NCI-H82 treated with DMSO at 0.1 percent for 48 hours (cell line): Measurements from ENCODE around the gene SERP2.
"Not testable (repeated sequence)": the region's sequence is repeated elsewhere in the genome, so short reads cannot be mapped to it uniquely, and the experiment has no call there.

Source experiments
- DNase-seq: peaks from one replicate; lab custom pipeline; 2025; ENCODE audit not compliant: unreplicated experiment; lab: John Stamatoyannopoulos, UW

SERP2 gene

DNA sequence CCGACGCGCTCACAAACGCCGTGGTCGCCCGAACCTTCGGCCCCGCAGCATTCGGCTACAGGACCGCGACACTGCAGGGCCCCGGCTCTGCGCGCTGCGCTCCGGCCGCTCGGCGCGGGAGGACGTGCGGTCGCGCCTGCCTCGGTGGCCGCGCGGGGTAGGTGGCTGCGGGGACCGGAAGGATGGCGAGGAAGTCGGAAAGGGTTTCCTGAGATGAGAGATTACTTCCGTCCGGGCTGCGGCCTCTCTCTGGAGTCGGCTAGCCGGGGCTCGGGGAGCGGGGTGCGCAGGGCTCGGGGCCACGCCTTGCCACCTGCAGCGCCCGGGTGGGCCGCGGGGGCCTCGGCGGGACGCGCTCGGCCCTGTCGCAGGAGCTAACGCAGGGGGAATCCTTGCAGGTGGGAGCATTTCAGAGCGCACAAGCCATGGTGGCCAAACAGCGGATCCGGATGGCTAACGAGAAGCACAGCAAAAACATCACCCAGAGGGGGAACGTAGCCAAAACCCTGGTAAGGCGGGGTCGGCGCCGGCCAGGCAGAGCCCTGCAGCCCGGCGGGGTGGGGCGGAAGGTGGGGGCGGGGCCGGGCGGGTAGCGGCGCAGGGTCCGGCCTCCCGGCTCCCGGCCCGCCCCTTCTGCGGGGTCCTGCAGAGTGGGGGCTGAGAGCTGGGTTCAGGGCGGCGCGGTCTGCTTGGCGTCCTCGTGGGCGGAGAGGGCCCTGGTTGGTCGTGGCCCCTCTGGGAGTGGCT, at the start of gene SERP2:
SERP2 (plus strand) TSS at position 224 of the 747 bp plus-strand sequence; CDS start at position 426, 202 bp downstream.
- DNase-seq, result no peak

DNA sequence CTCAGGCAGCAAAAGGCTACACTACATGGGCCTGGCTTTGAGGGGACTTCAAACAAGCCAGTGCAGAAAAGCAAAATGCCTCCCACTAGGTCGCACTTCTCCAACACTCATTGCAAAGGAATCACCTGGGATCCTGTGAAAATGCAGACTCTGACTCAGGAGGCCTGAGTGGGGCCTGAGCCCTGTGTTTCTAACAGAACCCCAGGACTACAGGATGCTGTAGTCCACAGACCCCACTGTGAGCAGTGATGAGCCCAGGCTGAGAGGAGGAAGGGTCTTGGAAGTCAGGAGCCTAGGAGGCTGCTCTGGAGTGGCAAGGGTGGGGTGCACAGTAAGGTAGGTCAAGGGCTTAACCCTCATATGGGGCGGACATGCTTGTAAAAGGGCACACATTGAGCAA, 46.7 kb upstream of the SERP2 start:
- no peak for DNase-seq

- not testable (repeated sequence) for DNase-seq
Observed at GRCh38 chr13:44329041-44329440, 44.6 kb upstream of the SERP2 start.

DNA sequence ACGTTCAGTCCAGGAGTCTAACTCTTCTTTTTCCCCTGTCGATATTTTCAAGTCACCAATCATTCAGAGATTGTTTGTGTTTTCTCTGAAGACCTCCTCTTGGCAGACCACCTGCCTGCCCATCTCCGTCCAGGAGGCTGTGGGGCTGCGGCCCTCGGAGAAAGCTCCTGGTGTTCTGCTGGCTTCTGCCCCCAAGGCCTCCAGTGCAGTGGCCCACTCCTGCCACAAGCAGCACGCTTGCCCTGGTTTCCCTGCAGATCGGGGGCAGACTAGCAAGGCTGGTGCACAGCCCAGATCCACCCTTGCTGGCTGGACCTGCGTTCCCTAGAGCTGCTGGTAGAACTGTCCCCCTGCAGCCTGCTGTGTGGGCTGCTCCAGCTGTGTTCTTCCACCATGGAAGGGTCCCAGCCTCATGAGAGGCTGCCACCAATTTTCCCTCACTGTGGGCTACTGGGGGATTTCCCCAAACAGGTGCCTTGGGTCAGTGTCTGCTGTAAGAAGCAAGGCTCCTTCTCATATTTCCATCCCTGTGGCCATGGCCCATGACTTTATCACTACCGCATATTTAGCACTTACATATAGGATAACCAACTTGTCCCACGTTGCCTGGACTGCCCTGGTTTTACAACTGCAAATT, 43.6 kb upstream of the SERP2 start:
- no peak for DNase-seq

- DNase-seq, result no peak
Observed at GRCh38 chr13:44331446-44331845, 42.2 kb upstream of the SERP2 start.

GRCh38 chr13:44331912-44332851, 41.4 kb upstream of the SERP2 start:
- DNase-seq, result peak; percentile 97

- no peak for DNase-seq
Observed at GRCh38 chr13:44333950-44334655, 39.5 kb upstream of the SERP2 start.

DNA sequence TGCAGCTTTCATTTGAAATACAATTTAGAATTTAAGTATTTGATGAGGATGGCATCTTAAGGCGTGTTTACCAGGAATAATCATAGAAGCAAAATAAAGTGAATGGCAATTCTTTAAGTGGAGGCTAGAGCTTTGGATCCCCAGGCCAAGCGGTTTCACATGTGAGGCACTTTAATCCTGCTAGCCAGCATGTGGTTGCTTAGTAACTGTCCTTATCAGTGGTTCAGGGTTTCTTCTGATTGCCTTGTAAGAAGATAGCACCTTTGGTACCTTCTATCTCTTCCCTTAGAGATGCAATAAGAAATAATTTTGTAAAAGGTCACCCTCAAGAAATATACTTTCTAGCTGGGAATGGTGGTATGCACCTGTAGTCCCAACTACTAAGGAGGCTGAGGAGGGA, 38.9 kb upstream of the SERP2 start:
- DNase-seq, result peak; percentile 31

GRCh38 chr13:44336934-44337333, 36.7 kb upstream of the SERP2 start:
- DNase-seq, result no peak

DNA sequence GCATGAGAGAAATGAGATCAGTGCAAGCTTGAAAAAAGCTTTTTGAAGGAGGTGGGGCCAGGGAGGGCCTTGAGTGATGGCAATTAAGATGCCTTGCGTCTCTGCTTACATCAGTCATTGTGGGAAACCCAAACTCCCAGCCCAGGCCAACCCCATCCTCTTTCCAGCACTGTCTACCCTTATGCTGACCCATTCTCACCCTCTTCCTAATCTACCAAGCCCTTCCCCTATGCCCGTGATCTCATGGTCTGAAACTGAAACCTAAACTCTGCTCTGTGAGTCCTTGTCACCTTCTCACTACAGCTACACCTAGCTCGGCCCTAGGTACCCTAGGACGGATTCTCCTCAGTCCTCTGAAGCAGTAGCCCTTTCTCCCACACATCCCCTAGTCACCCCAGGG, 36.0 kb upstream of the SERP2 start:
- DNase-seq, result no peak

DNA sequence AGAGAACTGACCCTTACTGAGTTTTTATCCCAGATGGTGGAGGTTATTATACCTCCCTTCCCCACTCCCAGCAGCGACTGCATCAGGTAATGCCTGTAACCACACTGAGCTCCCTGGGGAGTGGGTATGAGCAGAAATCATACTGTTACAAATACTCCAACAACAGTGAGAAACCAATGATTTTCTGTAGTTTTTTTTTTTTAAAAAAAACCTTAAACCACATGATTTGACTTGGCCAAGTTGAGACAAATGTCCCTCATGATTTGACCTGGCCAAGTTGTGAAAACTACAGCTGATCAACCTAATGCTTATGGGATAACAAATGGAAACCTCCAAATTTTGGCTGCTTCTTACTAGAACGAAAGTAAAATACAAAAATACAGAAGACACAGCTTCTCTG, 33.1 kb upstream of the SERP2 start:
- no peak for DNase-seq

GRCh38 chr13:44342741-44343140, 30.9 kb upstream of the SERP2 start:
- no peak for DNase-seq

GRCh38 chr13:44346534-44346933, 27.1 kb upstream of the SERP2 start:
- DNase-seq, result no peak

- no peak for DNase-seq
Observed at GRCh38 chr13:44347301-44347700, 26.3 kb upstream of the SERP2 start.

GRCh38 chr13:44347949-44348348, 25.7 kb upstream of the SERP2 start:
- DNase-seq, result no peak

DNA sequence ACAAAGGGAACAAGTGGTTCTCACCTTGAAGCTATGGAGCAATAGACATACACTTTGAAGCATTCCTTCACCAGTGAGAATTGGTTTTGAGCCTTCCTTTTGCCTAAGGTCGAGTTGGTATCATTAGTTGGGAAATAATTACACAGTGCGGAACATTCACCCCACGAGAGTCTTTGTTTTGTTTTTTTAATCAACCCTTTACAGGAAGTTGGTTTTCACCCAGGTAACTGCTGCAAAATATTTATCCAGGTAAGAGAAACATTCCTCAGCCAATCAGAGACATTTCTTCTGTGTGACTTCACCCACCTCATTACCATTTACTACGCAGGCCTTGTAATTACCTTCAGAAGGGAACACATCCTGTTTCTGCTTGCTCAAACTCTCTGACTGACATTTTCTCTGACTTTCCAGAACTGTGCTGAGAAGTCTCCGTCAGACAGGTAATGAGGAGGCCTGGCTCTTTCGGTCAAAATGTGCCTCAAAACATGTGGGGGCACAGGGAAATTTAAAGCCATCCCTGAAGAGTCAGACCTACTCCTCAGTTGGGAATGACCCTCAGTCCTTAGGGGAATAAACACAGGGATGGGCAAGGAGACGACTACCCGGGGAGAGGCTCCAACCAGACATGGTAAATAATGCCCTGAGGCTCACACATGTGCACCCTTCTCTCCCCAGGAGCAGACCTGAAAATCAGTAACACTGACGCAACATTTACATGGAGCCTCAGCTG, 22.7 kb upstream of the SERP2 start:
- no peak for DNase-seq

DNA sequence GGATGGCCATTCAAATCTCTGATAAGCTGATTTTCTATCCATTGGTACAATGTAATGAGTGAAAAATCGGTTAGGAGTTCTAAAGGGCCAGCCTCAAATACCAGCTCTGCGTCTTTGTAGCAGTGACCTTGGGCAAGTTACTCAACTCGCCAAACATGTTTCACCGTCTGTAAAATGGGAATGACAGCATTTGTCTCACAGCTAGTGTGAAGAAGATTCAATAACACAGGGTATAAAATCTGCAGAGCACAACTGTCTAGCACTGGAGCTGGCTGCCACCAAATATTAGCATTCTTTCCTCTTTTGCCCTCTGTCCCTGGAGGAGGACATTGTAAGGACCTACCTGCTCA, 22.1 kb upstream of the SERP2 start:
- DNase-seq, result no peak

- DNase-seq, result no peak
Observed at GRCh38 chr13:44352202-44352601, 21.4 kb upstream of the SERP2 start.

DNA sequence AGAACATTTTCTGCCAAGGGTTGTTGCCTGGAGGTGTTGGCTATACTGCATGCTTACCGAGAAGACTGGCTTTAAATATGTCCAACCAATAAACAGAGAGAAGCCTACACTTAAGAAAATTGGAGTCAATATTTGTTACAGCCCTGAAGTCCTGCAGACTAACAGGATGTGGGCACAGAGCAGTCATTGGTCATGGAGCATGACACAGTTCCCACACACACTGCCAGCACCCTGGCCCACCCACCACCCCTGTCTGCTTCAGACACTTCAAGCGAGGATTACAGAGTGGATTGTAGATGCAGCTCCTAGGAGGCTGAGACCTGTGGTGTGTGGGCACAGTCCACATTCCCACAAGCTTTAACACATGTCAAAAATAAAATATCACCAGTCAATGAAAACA, 21.0 kb upstream of the SERP2 start:
- DNase-seq, result no peak

DNA sequence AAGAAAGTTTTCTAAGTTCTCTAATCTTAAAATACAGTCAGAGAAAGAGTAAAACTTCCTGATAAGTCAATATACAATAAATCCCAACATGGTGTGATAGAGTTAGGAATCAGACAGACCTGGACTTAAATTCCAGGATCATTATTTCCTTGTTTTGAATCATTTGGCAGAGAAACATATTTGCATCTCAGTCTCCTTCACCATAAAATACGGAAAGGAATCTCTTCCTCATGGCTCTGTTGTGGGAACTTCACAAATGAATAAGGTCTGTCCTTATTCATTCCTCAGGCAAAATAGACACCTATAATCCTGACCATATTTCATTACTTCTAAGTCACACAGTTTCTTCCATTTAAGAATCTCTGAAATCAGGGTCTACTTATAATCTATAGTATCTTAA, 19.3 kb upstream of the SERP2 start:
- no peak for DNase-seq
